H1 (cell line): Measurements from ENCODE around the gene SAPCD1. TPM values are rescaled to one million over a fixed set of nuclear protein-coding genes. Genes with fewer than 3 reads are reported as not detected.

ENCODE experiments used
- CBX5 ChIP-seq: fragments of 300-800, 300-1000 bp; sonication (generic); IDR thresholded peaks from 2 replicates; pipeline ENCODE4 v1.7.1; 2016; ENCODE audit warnings: antibody characterized with exemption, low read length, low read depth
- CREB1 ChIP-seq: IDR thresholded peaks from 2 replicates; pipeline ENCODE4 v1.6.1; 2012; ENCODE audit warnings: inconsistent platforms
- GABPA ChIP-seq: IDR thresholded peaks from 2 replicates; pipeline ENCODE4 v1.6.1; 2011; ENCODE audit warnings: mild to moderate bottlenecking, low read length, moderate library complexity, borderline replicate concordance; ENCODE audit not compliant: insufficient read depth
- NRF1 ChIP-seq: IDR thresholded peaks from 2 replicates; pipeline ENCODE4 v1.6.1; 2011; ENCODE audit warnings: mild to moderate bottlenecking, low read depth, low read length, improper control_type of control experiment
- SIRT6 ChIP-seq: IDR thresholded peaks from one replicate; pipeline ENCODE4 v1.7.1; 2012; ENCODE audit warnings: low read length, inconsistent platforms
- TAF1 ChIP-seq: IDR thresholded peaks from 2 replicates; pipeline ENCODE4 v1.6.1; 2011; ENCODE audit warnings: mild to moderate bottlenecking, low read depth, low read length
- USF2 ChIP-seq: IDR thresholded peaks from 2 replicates; pipeline ENCODE4 v1.6.1; 2011; ENCODE audit warnings: low read length, improper control_type of control experiment
- polyA plus RNA-seq, 7 experiments: library from polyadenylated mRNA; depleted of rRNA in 3 of 7; stranded (reverse) in 5 of 7; unstranded in 2 of 7; fragments of >200 nt in 5 of 7; fragments of 200-250 nt in 2 of 7; gene quantifications; 1 replicate in 5 of 7; 2 replicates in 1 of 7; 4 replicates in 1 of 7; pipeline versions ENCODE4 v1.2.1 to v1.2.3, GENCODE V29; 2011 to 2013; ENCODE audit warnings: missing spikeins in 2 of 7, mixed read lengths in 2 of 7
- total RNA-seq: library from RNA; stranded (reverse); fragmentation: NEBNext Ultra II Directional; extraction: Animal tissue kit (Norgen Biotek cat#: 25700); gene quantifications from 2 replicates; pipeline ENCODE4 v1.2.1, GENCODE V29; 2021

The SAPCD1 gene
- total and polyA plus RNA-seq, 2 of the 8 experiments (the other 6 are each of a cell fraction or from before 2014, with no cell fraction given), result 3.1 to 5.9 TPM

- TF ChIP-seq CREB1 (no peak), TAF1 (no peak), CBX5 (no peak), NRF1 (no peak), GABPA (no peak), SIRT6 (no peak), USF2 (no peak)
These were observed 17.5 kb downstream of the SAPCD1 start (continued) for GRCh38 chr6:31779908-31780307.
